Lung (tissue), 12 donors: Measurements from ENCODE around the gene ARHGDIA. TPM values are rescaled to one million over a fixed set of nuclear protein-coding genes. Genes with fewer than 3 reads are reported as not detected.
A peak's percentile ranks its signal among the peaks of the same experiment; 100 is the strongest.

ENCODE experiments used
- ATAC-seq: fragments of 200-7000 bp; cut with Tn5 transposase; one replicate; pipeline ENCODE4 v1.9.1; 2020; ENCODE audit warnings: moderate number of reproducible peaks; ENCODE audit not compliant: insufficient read depth, low FRiP score
- DNase-seq, 3 donors: peaks; one replicate each; pipeline ENCODE4 v3.0.0-alpha.2; 2013 to 2017
- H3K27ac ChIP-seq, 2 donors: one replicate each; pipeline ENCODE4 v1.5.1; 2013; ENCODE audit warnings: mild to moderate bottlenecking in 2 of 2, moderate library complexity in 2 of 2, control low read depth in 1 of 2, inconsistent platforms in 1 of 2, low read depth in 1 of 2, low read length in 1 of 2
- H3K27me3 ChIP-seq, 3 donors: one replicate each; pipeline ENCODE4 v1.5.1; 2013; ENCODE audit warnings: low read length in 2 of 3; ENCODE audit not compliant: control insufficient read depth in 3 of 3, insufficient read depth in 3 of 3
- H3K36me3 ChIP-seq, 4 donors: one replicate each; pipeline ENCODE4 v1.5.1; 2013; ENCODE audit warnings: low read length in 4 of 4, mild to moderate bottlenecking in 1 of 4, moderate library complexity in 1 of 4; ENCODE audit not compliant: control insufficient read depth in 4 of 4, insufficient read depth in 4 of 4
- H3K4me1 ChIP-seq, 5 donors: one replicate each; pipeline ENCODE4 v1.5.1; 2013; ENCODE audit warnings: low read length in 5 of 5, mild to moderate bottlenecking in 2 of 5, moderate library complexity in 1 of 5; ENCODE audit not compliant: control insufficient read depth in 5 of 5, insufficient read depth in 5 of 5
- H3K4me3 ChIP-seq: one replicate; pipeline ENCODE4 v1.5.1; 2013; ENCODE audit warnings: mild to moderate bottlenecking, control low read depth, moderate library complexity
- H3K9ac ChIP-seq, 2 donors: one replicate each; pipeline ENCODE4 v1.5.1; 2013; ENCODE audit warnings: low read length in 2 of 2, control low read depth in 1 of 2; ENCODE audit not compliant: insufficient read depth in 1 of 2
- H3K9me3 ChIP-seq, 4 donors: one replicate each; pipeline ENCODE4 v1.5.1; 2013; ENCODE audit warnings: low read length in 3 of 4, mild to moderate bottlenecking in 1 of 4, moderate library complexity in 1 of 4; ENCODE audit not compliant: control insufficient read depth in 4 of 4, insufficient read depth in 3 of 4
- WGBS, 2 donors: extraction: QIAGEN DNeasy Blood & Tissue Kit; methylation state at CpG; one replicate each; pipeline ENCODE4 v1.1.7; 2013; 5-methylcytosine and 5-hydroxymethylcytosine counted together
- polyA plus RNA-seq, 2 donors: library from polyadenylated mRNA; stranded (reverse); fragments of 200-250 nt; gene quantifications; one replicate each; pipeline ENCODE4 v1.2.1, GENCODE V29; 2013
- total RNA-seq, 2 donors: library from RNA; depleted of rRNA in 1 of 2; stranded (reverse); fragments of >200 nt in 1 of 2; gene quantifications; one replicate each; pipeline ENCODE4 v1.2.1, GENCODE V29; 2014 to 2021
- TF ChIP-seq, protein P1 (sequence below): IDR thresholded peaks from 2 replicates; pipeline ENCODE4 v1.5.1; 2012; ENCODE audit warnings: mild to moderate bottlenecking; ENCODE audit errors: control extremely low read depth, extremely low read depth
- donor health status: control.
- donor health status: control.
- donor health status: Bipolar disorder and iron deficiency.
- donor health status: healthy.
- donor health status: DM: yes; HTN: yes; CAD: no.

Gene ARHGDIA
- total and polyA plus RNA-seq, 4 donors = 118 to 558 (median 396) TPM

DNA sequence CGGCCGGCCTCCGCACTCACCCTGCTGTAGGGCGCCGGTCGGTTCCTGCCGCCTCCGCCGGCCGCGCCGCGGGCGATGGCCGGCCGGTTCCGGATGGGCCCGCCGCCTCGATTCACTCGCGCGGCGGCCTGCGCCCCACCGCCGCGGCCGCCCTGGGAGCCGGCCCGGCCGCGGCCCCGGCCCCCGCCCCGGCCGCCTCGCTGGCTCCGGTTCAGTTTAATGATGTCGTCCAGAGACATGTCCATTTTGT lies 20.1 kb upstream of the ARHGDIA start:
- 1 to 2% methylated on average over 27 to 40 of the region's 40 CpGs for WGBS, 2 donors
- no peak overlapping the region for H3K9ac ChIP-seq

DNA sequence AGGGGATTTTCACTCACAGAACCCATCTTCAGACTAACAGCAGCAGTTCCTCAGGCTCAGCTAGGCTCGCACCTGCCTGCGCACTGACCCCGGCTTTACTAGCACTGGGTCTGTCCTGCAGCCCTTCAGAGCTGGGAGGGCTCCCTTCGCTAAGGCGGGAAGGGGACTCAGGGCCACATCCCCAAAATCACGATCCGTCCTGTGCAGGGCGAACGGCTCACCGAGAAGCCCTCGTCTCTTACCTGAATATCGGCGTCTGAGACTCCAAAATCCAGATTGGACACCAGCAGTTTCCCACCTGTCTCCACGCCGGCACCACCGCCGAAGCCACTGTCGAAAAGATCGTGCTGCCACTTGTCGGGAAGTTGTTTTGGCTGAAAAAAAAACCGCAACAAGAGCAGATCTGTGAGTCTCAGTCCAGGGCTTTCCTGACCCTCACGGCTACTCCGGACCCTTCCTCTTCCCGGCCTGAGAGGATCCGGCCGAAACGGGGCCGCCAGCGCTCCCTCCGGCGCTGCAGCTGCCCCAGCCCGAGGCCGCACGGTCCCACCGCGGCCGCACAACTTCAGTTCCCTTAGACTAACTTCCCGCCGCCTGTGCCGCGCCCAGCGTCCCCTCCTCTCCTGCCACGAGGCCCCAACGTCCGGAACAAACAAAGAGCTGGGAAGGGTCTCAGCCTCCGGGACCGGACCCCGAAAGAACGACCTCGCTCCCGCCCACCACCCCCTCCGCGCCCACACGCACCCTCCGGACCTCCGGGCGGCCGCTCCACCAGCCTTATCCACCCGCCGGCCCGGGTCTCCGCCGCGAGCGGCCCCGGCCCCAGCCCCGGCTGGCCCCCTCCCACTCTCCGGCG lies 19.5 kb upstream of the ARHGDIA start:
- ATAC-seq (no peak), DNase-seq (peak in 1 of 3 donors; percentile 7)
- peak overlapping the region; percentile 55 to 79 for H3K27ac ChIP-seq
- H3K4me3 ChIP-seq = peak overlapping the region; percentile 85
- TF ChIP-seq, protein P1, sequence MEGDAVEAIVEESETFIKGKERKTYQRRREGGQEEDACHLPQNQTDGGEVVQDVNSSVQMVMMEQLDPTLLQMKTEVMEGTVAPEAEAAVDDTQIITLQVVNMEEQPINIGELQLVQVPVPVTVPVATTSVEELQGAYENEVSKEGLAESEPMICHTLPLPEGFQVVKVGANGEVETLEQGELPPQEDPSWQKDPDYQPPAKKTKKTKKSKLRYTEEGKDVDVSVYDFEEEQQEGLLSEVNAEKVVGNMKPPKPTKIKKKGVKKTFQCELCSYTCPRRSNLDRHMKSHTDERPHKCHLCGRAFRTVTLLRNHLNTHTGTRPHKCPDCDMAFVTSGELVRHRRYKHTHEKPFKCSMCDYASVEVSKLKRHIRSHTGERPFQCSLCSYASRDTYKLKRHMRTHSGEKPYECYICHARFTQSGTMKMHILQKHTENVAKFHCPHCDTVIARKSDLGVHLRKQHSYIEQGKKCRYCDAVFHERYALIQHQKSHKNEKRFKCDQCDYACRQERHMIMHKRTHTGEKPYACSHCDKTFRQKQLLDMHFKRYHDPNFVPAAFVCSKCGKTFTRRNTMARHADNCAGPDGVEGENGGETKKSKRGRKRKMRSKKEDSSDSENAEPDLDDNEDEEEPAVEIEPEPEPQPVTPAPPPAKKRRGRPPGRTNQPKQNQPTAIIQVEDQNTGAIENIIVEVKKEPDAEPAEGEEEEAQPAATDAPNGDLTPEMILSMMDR = no peak
- 8 to 12% methylated on average over 47 to 69 of the region's 69 CpGs for WGBS, 2 donors
- peaks cover 24 to 48% (median 30%) of the 10 kb centered on the region in 4 donors for H3K36me3 ChIP-seq
- no peaks in the 10 kb centered on the region for H3K9me3 ChIP-seq
- H3K9ac ChIP-seq = peak overlapping the region; percentile 67 to 73
- peaks cover 0 to 10% (median 7%) of the 10 kb centered on the region in 5 donors for H3K4me1 ChIP-seq
- H3K27me3 ChIP-seq = no peaks in the 10 kb centered on the region

More for the DNA sequence above, 20.1 kb upstream of the ARHGDIA start:
- Histone ChIP-seq H3K9me3 (no peaks in the 10 kb centered on the region), H3K4me1 (peaks cover 0 to 10% (median 7%) of the 10 kb centered on the region in 5 donors), H3K27me3 (no peaks in the 10 kb centered on the region), H3K27ac (peak overlapping the region; percentile 55 to 79), H3K36me3 (peaks cover 19 to 43% (median 31%) of the 10 kb centered on the region in 4 donors), H3K4me3 (peak overlapping the region; percentile 85)
- no peak for ATAC-seq
- TF ChIP-seq, protein P1 = no peak
- DNase-seq = no peak

DNA sequence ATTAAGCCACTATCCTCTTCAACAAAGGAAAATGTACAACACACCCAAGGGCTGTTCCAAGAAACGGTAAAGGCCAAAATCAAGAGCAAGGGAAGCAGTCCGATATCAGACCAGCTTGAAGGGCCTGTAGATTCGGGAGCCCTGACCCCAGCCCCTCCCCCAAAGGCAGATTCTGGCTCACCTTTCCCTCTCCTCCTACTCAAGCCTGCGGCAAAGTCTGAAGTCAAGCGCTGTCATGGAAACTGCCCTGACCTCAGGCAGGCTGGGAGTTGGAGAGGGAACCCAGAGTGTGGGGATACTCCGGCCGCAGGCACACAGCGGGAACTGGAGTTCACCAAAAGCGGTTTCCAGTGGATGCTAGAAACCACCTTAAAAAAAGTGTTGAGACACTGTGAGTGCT lies 18.5 kb upstream of the ARHGDIA start:
- Histone ChIP-seq H3K4me1 (peaks cover 0 to 10% (median 7%) of the 10 kb centered on the region in 5 donors), H3K27ac (no peak overlapping the region), H3K4me3 (no peak overlapping the region), H3K9ac (no peak overlapping the region), H3K36me3 (peaks cover 21 to 49% (median 28%) of the 10 kb centered on the region in 4 donors), H3K9me3 (no peaks in the 10 kb centered on the region), H3K27me3 (no peaks in the 10 kb centered on the region)
- 90 to 92% methylated on average over 9 of the region's 9 CpGs for WGBS, 2 donors
- TF ChIP-seq, protein P1 = no peak
- no peak for DNase-seq
- ATAC-seq = no peak
